Measurements from ENCODE around the gene SLC35B3.
"Not testable (repeated sequence)": the region's sequence is repeated elsewhere in the genome, so short reads cannot be mapped to it uniquely, and the experiment has no call there.

SLC35B3 gene

GRCh38 chr6:8415280-8415679 lies 20.1 kb downstream of the SLC35B3 start:
- no peak for DNase-seq (ENCODE audit: low read depth in 2 of 2, low spot score in 1 of 2)

- no peak for DNase-seq (ENCODE audit: low read depth in 2 of 2, low spot score in 1 of 2)
Measured at GRCh38 chr6:8414844-8415243, 20.5 kb downstream of the SLC35B3 start.

GRCh38 chr6:8405946-8406345 lies 29.4 kb downstream of the SLC35B3 start:
- not testable (repeated sequence) for DNase-seq (ENCODE audit: low read depth in 2 of 2, low spot score in 1 of 2)

GRCh38 chr6:8402546-8402945 lies 32.8 kb downstream of the SLC35B3 start:
- DNase-seq (ENCODE audit: low read depth in 2 of 2, low spot score in 1 of 2), result no peak

GRCh38 chr6:8400663-8401062 lies 34.7 kb downstream of the SLC35B3 start:
- DNase-seq (ENCODE audit: low read depth in 2 of 2, low spot score in 1 of 2), result no peak

GRCh38 chr6:8392569-8392968 lies 42.8 kb downstream of the SLC35B3 start:
- no peak for DNase-seq (ENCODE audit: low read depth in 2 of 2, low spot score in 1 of 2)

GRCh38 chr6:8391934-8392333 lies 43.4 kb downstream of the SLC35B3 start:
- DNase-seq (ENCODE audit: low read depth in 2 of 2, low spot score in 1 of 2), result no peak

- DNase-seq (ENCODE audit: low read depth in 2 of 2, low spot score in 1 of 2), result no peak
Measured at GRCh38 chr6:8389036-8389818, 46.1 kb downstream of the SLC35B3 start.

GRCh38 chr6:8387942-8388437 lies 47.4 kb downstream of the SLC35B3 start:
- DNase-seq (ENCODE audit: low read depth in 2 of 2, low spot score in 1 of 2), result no peak

GRCh38 chr6:8383584-8383983 lies 51.8 kb downstream of the SLC35B3 start:
- no peak for DNase-seq (ENCODE audit: low read depth in 2 of 2, low spot score in 1 of 2)

- no peak for DNase-seq (ENCODE audit: low read depth in 2 of 2, low spot score in 1 of 2)
Measured at GRCh38 chr6:8382434-8382833, 52.9 kb downstream of the SLC35B3 start.

GRCh38 chr6:8375916-8376315 lies 59.4 kb downstream of the SLC35B3 start:
- no peak for DNase-seq (ENCODE audit: low read depth in 2 of 2, low spot score in 1 of 2)

All from stimulated activated CD8-positive, alpha-beta memory T cell treated with anti-CD3 and anti-CD28 coated beads, Interleukin-4, amount 100 ng/mL, for 1 hour (primary cell).